Loucy (cell line): ENCODE measurements around the gene SNHG17.
"Not testable (repeated sequence)": the region's sequence is repeated elsewhere in the genome, so short reads cannot be mapped to it uniquely, and the experiment has no call there.

Experiments used
- H2AFZ ChIP-seq: fragments of 200-600 bp; sonication (generic); 2 replicates; pipeline ENCODE4 v1.6.0; 2016; ENCODE audit warnings: antibody characterized with exemption, mild to moderate bottlenecking, low read length, moderate library complexity
- H3F3A ChIP-seq: fragments of 200-600 bp; 2 replicates; pipeline ENCODE4 v1.6.0; 2016; ENCODE audit warnings: antibody characterized with exemption, low read depth, mild to moderate bottlenecking
- H3K27me3 ChIP-seq: fragments of 200-600 bp; sonication (generic); 2 replicates; pipeline ENCODE4 v1.6.1; 2014; ENCODE audit warnings: low read length, mild to moderate bottlenecking; ENCODE audit not compliant: insufficient read depth, poor library complexity, severe bottlenecking
- H3K36me3 ChIP-seq: fragments of 200-600 bp; sonication (generic); 2 replicates; pipeline ENCODE4 v1.6.1; 2016; ENCODE audit warnings: low read length; ENCODE audit not compliant: insufficient read depth
- H3K4me1 ChIP-seq: fragments of 200-600 bp; sonication (generic); 2 replicates; pipeline ENCODE4 v1.5.1; 2014; ENCODE audit warnings: low read length, mild to moderate bottlenecking; ENCODE audit not compliant: insufficient read depth, poor library complexity, severe bottlenecking
- H3K4me2 ChIP-seq: fragments of 200-600 bp; sonication (generic); 2 replicates; pipeline ENCODE4 v1.6.0; 2014; ENCODE audit warnings: antibody characterized with exemption, low read length, low read depth, mild to moderate bottlenecking; ENCODE audit not compliant: poor library complexity, severe bottlenecking
- H3K4me3 ChIP-seq: fragments of 200-600 bp; sonication (generic); 2 replicates; pipeline ENCODE4 v1.5.1; 2014; ENCODE audit warnings: low read length, mild to moderate bottlenecking, mixed read lengths; ENCODE audit not compliant: poor library complexity, severe bottlenecking
- H3K79me2 ChIP-seq: fragments of 200-600 bp; sonication (generic); 2 replicates; pipeline ENCODE4 v1.6.1; 2014; ENCODE audit warnings: low read length; ENCODE audit not compliant: insufficient read depth
- H3K9ac ChIP-seq: fragments of 200-600 bp; sonication (generic); 2 replicates; pipeline ENCODE4 v1.6.0; 2014; ENCODE audit warnings: mild to moderate bottlenecking, low read depth, low read length, moderate library complexity; ENCODE audit not compliant: poor library complexity, severe bottlenecking
- H3K9me2 ChIP-seq: fragments of 200-600 bp; sonication (generic); replicated peaks from 2 replicates; pipeline ENCODE4 v1.6.1; 2016; ENCODE audit warnings: low read depth, low read length, mixed read lengths
- H3K9me3 ChIP-seq: fragments of 200-600 bp; sonication (generic); 2 replicates; pipeline ENCODE4 v1.6.1; 2014; ENCODE audit warnings: mild to moderate bottlenecking, antibody characterized with exemption, low read length, low read depth; ENCODE audit not compliant: insufficient read depth
- H4K20me1 ChIP-seq: fragments of 200-600 bp; sonication (generic); 2 replicates; pipeline ENCODE4 v1.6.0; 2014; ENCODE audit warnings: antibody characterized with exemption, low read length, mild to moderate bottlenecking; ENCODE audit not compliant: insufficient read depth, poor library complexity, severe bottlenecking
- EZH2phosphoT487 ChIP-seq: fragments of 200-600 bp; IDR thresholded peaks from 2 replicates; pipeline ENCODE4 v1.6.1; 2018; ENCODE audit warnings: antibody characterized with exemption, mild to moderate bottlenecking, moderate library complexity, borderline replicate concordance
- TF ChIP-seq, protein P1 (sequence below): fragments of 200-600 bp; sonication (generic); conservative IDR thresholded peaks from 2 replicates; pipeline ENCODE4 v1.5.1; 2014; ENCODE audit warnings: mild to moderate bottlenecking, antibody characterized with exemption, low read length

The SNHG17 gene

DNA sequence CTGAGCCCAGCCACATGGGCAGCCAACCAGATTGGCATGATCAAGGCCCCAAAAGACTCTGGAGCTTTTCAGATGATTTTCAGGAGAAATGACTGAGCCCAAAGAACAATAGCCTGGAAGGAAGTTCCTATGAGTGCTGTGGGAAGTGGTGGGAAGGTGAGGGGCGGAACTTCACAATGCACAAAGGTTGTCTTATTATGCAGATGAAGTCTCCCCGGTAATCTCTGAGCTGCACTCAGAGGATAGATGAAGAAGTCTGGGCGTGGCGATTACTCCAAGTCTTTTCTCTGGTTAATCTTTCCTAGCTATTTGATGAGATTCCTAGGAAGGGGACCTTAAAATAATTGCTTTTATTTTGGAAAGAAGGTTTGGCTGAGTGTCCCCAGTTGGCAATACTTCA, 52.0 kb downstream of the SNHG17 start:
- Histone ChIP-seq H3K79me2 (no peaks in the 10 kb centered on the region), H3K9me2 (no peaks in the 10 kb centered on the region), H3K4me2 (no peak overlapping the region), H3K36me3 (no peaks in the 10 kb centered on the region), H2AFZ (no peak overlapping the region), H3K27me3 (no peaks in the 10 kb centered on the region), H3K4me1 (no peaks in the 10 kb centered on the region), H3F3A (no peaks in the 10 kb centered on the region), H3K9ac (no peak overlapping the region), H3K4me3 (no peak overlapping the region), H4K20me1 (no peaks in the 10 kb centered on the region), H3K9me3 (no peaks in the 10 kb centered on the region)
- TF ChIP-seq EZH2phosphoT487, result no peak
- TF ChIP-seq, protein P1, sequence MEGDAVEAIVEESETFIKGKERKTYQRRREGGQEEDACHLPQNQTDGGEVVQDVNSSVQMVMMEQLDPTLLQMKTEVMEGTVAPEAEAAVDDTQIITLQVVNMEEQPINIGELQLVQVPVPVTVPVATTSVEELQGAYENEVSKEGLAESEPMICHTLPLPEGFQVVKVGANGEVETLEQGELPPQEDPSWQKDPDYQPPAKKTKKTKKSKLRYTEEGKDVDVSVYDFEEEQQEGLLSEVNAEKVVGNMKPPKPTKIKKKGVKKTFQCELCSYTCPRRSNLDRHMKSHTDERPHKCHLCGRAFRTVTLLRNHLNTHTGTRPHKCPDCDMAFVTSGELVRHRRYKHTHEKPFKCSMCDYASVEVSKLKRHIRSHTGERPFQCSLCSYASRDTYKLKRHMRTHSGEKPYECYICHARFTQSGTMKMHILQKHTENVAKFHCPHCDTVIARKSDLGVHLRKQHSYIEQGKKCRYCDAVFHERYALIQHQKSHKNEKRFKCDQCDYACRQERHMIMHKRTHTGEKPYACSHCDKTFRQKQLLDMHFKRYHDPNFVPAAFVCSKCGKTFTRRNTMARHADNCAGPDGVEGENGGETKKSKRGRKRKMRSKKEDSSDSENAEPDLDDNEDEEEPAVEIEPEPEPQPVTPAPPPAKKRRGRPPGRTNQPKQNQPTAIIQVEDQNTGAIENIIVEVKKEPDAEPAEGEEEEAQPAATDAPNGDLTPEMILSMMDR, result no peak

DNA sequence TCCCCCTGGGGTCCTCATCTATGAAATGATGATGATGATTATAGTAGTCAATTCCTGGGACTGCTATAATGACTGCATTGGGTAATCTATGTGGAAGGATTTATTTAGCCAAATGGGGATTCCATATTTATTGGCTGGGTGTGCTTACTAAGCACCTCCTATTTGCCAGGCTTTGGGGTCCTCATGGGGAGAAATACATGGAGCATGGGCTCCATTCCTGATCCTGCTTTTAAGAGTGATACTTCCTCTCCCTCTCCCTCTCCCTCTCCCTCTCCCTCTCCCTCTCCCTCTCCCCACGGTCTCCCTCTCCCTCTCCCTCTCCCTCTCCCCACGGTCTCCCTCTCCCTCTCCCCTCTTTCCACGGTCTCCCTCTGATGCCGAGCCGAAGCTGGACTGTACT, 57.3 kb downstream of the SNHG17 start:
- H3F3A ChIP-seq, H3K27me3 ChIP-seq, H3K9me2 ChIP-seq, H3K4me1 ChIP-seq, H4K20me1 ChIP-seq, H3K4me3 ChIP-seq, H3K9me3 ChIP-seq, H3K9ac ChIP-seq, H3K4me2 ChIP-seq, H3K79me2 ChIP-seq, H3K36me3 ChIP-seq, H2AFZ ChIP-seq: not testable (repeated sequence)

DNA sequence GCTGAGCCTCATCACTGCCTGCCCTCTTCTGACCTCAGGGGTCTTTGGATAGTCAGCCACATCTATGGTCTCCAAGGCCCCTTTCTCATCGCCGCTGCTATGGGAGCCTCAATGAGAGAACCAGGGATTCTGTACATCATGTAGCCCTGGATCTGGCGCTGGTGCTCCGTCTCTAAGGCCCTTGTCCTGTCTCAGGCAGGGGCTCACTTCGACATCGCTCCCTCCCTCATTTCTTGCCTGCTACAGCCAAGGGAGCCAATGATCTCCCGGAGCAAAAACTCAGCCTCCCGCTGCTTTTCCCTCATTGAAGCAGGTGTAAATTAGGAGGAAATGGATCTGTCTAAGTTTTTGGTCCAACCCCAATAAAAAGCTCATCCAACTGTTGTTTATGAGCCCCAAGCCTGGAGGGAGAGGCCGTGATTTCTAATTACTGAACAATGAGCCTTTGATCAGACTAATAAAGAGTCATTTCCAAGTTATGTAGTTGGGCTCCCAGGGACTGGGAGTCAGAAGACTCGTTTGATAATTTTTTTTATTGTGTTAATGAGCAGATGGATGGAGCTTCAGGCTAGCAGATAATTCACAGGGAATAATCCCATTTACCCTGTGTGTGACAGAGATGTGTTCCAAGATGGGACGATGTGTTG, 58.0 kb downstream of the SNHG17 start:
- H3K9me2 ChIP-seq, result no peaks in the 10 kb centered on the region

More for the DNA sequence above, 58.0 kb downstream of the SNHG17 start:
- Histone ChIP-seq H3K4me2 (no peak overlapping the region), H3F3A (no peaks in the 10 kb centered on the region), H3K27me3 (peaks cover 11% of the 10 kb centered on the region), H2AFZ (no peak overlapping the region), H3K36me3 (no peaks in the 10 kb centered on the region), H3K4me1 (no peaks in the 10 kb centered on the region), H3K4me3 (no peak overlapping the region), H4K20me1 (no peaks in the 10 kb centered on the region), H3K9ac (no peak overlapping the region), H3K9me3 (no peaks in the 10 kb centered on the region), H3K79me2 (no peaks in the 10 kb centered on the region)
- TF ChIP-seq EZH2phosphoT487, result no peak
- TF ChIP-seq, protein P1, result no peak
